ENCODE measurements around the gene NFU1.

- TF ChIP-seq, protein P1, sequence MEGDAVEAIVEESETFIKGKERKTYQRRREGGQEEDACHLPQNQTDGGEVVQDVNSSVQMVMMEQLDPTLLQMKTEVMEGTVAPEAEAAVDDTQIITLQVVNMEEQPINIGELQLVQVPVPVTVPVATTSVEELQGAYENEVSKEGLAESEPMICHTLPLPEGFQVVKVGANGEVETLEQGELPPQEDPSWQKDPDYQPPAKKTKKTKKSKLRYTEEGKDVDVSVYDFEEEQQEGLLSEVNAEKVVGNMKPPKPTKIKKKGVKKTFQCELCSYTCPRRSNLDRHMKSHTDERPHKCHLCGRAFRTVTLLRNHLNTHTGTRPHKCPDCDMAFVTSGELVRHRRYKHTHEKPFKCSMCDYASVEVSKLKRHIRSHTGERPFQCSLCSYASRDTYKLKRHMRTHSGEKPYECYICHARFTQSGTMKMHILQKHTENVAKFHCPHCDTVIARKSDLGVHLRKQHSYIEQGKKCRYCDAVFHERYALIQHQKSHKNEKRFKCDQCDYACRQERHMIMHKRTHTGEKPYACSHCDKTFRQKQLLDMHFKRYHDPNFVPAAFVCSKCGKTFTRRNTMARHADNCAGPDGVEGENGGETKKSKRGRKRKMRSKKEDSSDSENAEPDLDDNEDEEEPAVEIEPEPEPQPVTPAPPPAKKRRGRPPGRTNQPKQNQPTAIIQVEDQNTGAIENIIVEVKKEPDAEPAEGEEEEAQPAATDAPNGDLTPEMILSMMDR (IDR thresholded peaks at IDR 0.05; ENCODE audit: control extremely low read depth in 1 of 3, insufficient read depth in 1 of 3, low read depth in 1 of 3, low read length in 3 of 3) = no peak
- TF ChIP-seq GABPA (IDR thresholded peaks at IDR 0.05; ENCODE audit: borderline replicate concordance, insufficient read depth, low read length) (no peak), HDAC6 (IDR thresholded peaks at IDR 0.05; ENCODE audit: low read depth, low read length) (no peak), ZNF274 (IDR thresholded peaks at IDR 0.05; ENCODE audit: borderline replicate concordance, extremely low read depth, low read length) (no peak), CEBPB (IDR thresholded peaks at IDR 0.05; ENCODE audit: low read depth, low read length) (no peak), PHF8 (conservative IDR thresholded peaks at IDR 0.05; ENCODE audit: low read depth, low read length) (no peak), POLR2A (IDR thresholded peaks at IDR 0.05; ENCODE audit: control extremely low read depth in 1 of 2, low read depth in 2 of 2, low read length in 2 of 2) (no peak)
These were observed 16.4 kb upstream of the NFU1 start for GRCh38 chr2:69453475-69454129.
